Breast epithelium (tissue), 4 donors: ENCODE measurements around the gene TARS2. TPM values are rescaled to one million over a fixed set of nuclear protein-coding genes. Genes with fewer than 3 reads are reported as not detected.

Source experiments
- DNase-seq, 2 donors: peaks; one replicate each; pipeline ENCODE4 v3.0.0-alpha.2; 2019; ENCODE audit warnings: low spot score in 2 of 2
- H3K27ac ChIP-seq, 2 donors: fragments of 200-600 bp; sonication (generic) in 1 of 2; one replicate each; pipeline ENCODE4 v1.5.1; 2016 to 2019; ENCODE audit warnings: mild to moderate bottlenecking in 1 of 2
- H3K27me3 ChIP-seq, 2 donors: fragments of 200-600 bp; sonication (generic) in 1 of 2; one replicate each; pipeline versions ENCODE4 v1.5.1 to v1.6.0; 2017 to 2019; ENCODE audit warnings: control low read depth in 1 of 2, mild to moderate bottlenecking in 1 of 2
- H3K36me3 ChIP-seq: fragments of 200-600 bp; one replicate; pipeline ENCODE4 v1.5.1; 2019
- H3K4me1 ChIP-seq, 2 donors: fragments of 200-600 bp; sonication (generic); one replicate each; pipeline ENCODE4 v1.5.1; 2016 to 2019; ENCODE audit warnings: control low read depth in 1 of 2
- H3K4me3 ChIP-seq, 3 donors: fragments of 200-600 bp; sonication (generic); 1 replicate in 2 of 3; 2 replicates in 1 of 3; pipeline ENCODE4 v1.5.1; 2016 to 2019; ENCODE audit warnings: mild to moderate bottlenecking in 3 of 3, moderate library complexity in 2 of 3
- H3K9me3 ChIP-seq, 2 donors: fragments of 200-600 bp; sonication (generic) in 1 of 2; one replicate each; pipeline ENCODE4 v1.5.1; 2016 to 2019; ENCODE audit warnings: control low read depth in 1 of 2
- POLR2A ChIP-seq: fragments of 450-650 bp; IDR thresholded peaks from one replicate; pipeline ENCODE4 v1.6.1; 2016; ENCODE audit warnings: antibody characterized with exemption, mild to moderate bottlenecking, moderate library complexity
- POLR2AphosphoS5 ChIP-seq, 3 donors: sonication (generic); formaldehyde crosslinking; IDR thresholded peaks; one replicate each; pipeline ENCODE4 v1.6.1; 2017; ENCODE audit warnings: antibody characterized with exemption in 3 of 3
- intact Hi-C: fragments of 100-400 bp; cut with DNase I; formaldehyde crosslinking; loops from one replicate; pipeline ENCODE4 v1.15.1; 2023; ENCODE audit warnings: low total_unique reads
- total RNA-seq, 3 donors: library from RNA; depleted of rRNA; stranded (reverse); fragments of >200 nt; gene quantifications; one replicate each; pipeline ENCODE4 v1.1.0, GENCODE V29; 2016
- TF ChIP-seq, protein P1 (sequence below), 3 donors: fragments of 450-650 bp; IDR thresholded peaks; one replicate each; pipeline ENCODE4 v1.5.1; 2016 to 2017; ENCODE audit warnings: antibody characterized with exemption in 3 of 3, mild to moderate bottlenecking in 3 of 3, moderate library complexity in 3 of 3

The TARS2 gene
- total RNA-seq, 3 donors from 2014 or later = 12.1 to 21.4 (median 19.9) TPM

DNA sequence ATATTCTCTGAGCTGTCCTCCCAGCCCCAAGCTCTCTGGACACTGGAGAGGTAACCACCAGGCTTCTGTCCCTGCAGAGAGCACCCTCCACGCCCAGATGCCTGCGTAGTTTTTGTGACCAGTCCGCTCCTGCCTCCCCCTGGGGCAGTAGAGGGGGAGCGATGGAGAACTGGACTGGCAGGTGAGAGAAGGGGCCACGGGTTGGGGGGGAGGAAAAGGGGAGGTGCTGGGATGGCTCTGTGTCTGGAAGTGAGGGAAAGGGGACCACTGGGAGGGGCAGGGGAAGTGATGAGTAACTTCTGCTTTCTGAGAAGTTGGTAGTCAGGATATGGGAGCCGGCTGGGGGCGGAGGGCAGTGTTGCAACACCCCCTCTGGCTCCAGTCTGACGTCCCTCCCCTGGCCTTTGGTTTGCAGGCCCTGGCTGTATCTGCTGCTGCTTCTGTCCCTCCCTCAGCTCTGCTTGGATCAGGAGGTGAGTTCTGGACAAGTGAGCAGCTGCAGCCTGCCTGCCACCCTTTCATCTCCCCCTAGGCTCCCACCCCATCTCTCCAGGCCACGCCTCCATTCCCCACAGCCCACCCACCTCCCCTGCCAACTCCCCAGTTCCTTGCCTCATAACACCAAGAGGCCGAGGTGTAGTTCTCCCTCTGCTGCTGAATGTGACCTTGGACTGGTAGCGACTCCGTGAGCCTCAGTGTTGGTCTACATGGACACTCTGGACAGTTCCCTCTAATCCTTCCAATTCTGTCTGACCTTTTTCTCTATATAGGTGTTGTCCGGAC, 65.1 kb downstream of the TARS2 start:
- Histone ChIP-seq H3K4me1 (peaks cover 12 to 20% of the 10 kb centered on the region in 2 donors), H3K27me3 (no peaks in the 10 kb centered on the region), H3K36me3 (no peaks in the 10 kb centered on the region), H3K27ac (peak overlapping the region; percentile 84 to 97), H3K9me3 (no peaks in the 10 kb centered on the region), H3K4me3 (peak overlapping the region in 2 of 3 donors; percentile 5 to 48)
- TF ChIP-seq POLR2AphosphoS5 (IDR thresholded peaks at IDR 0.05) = peak; percentile 33 to 94 (median 63)
- TF ChIP-seq, protein P1, sequence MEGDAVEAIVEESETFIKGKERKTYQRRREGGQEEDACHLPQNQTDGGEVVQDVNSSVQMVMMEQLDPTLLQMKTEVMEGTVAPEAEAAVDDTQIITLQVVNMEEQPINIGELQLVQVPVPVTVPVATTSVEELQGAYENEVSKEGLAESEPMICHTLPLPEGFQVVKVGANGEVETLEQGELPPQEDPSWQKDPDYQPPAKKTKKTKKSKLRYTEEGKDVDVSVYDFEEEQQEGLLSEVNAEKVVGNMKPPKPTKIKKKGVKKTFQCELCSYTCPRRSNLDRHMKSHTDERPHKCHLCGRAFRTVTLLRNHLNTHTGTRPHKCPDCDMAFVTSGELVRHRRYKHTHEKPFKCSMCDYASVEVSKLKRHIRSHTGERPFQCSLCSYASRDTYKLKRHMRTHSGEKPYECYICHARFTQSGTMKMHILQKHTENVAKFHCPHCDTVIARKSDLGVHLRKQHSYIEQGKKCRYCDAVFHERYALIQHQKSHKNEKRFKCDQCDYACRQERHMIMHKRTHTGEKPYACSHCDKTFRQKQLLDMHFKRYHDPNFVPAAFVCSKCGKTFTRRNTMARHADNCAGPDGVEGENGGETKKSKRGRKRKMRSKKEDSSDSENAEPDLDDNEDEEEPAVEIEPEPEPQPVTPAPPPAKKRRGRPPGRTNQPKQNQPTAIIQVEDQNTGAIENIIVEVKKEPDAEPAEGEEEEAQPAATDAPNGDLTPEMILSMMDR (IDR thresholded peaks at IDR 0.05) = peak in 1 of 3 donors; percentile 12
- no peak for TF ChIP-seq POLR2A
- intact Hi-C loops = no loop called here
- peak; percentile 67 to 89 for DNase-seq

DNA sequence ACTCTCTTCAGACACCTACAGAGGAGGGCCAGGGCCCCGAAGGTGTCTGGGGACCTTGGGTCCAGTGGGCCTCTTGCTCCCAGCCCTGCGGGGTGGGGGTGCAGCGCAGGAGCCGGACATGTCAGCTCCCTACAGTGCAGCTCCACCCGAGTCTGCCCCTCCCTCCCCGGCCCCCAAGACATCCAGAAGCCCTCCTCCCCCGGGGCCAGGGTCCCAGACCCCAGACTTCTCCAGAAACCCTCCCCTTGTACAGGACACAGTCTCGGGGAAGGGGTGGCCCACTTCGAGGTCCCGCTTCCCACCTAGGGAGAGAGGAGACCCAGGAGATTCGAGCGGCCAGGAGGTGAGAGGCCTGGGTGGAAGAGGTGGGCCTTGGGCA, 65.7 kb downstream of the TARS2 start:
- Histone ChIP-seq H3K36me3 (no peaks in the 10 kb centered on the region), H3K4me3 (peak overlapping the region in 2 of 3 donors; percentile 5 to 48), H3K9me3 (no peaks in the 10 kb centered on the region), H3K4me1 (peaks cover 12 to 20% of the 10 kb centered on the region in 2 donors), H3K27me3 (no peaks in the 10 kb centered on the region), H3K27ac (peak overlapping the region; percentile 84 to 97)
- intact Hi-C loops = no loop called here
- DNase-seq = no peak
- no peak for TF ChIP-seq POLR2AphosphoS5 (IDR thresholded peaks at IDR 0.05)
- TF ChIP-seq POLR2A = no peak
- TF ChIP-seq, protein P1 (IDR thresholded peaks at IDR 0.05) = no peak

DNA sequence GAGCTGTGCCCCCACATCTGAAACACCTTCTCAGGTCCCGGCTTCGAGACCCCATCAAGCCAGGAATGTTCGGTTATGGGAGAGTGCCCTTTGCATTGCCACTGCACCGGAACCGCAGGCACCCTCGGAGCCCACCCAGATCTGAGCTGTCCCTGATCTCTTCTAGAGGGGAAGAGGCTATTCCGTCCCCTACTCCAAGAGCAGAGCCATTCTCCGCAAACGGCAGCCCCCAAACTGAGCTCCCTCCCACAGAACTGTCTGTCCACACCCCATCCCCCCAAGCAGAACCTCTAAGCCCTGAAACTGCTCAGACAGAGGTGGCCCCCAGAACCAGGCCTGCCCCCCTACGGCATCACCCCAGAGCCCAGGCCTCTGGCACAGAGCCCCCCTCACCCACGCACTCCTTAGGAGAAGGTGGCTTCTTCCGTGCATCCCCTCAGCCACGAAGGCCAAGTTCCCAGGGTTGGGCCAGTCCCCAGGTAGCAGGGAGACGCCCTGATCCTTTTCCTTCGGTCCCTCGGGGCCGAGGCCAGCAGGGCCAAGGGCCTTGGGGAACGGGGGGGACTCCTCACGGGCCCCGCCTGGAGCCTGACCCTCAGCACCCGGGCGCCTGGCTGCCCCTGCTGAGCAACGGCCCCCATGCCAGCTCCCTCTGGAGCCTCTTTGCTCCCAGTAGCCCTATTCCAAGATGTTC, 66.3 kb downstream of the TARS2 start:
- no peak for TF ChIP-seq POLR2A
- no peak for DNase-seq
- Histone ChIP-seq H3K27ac (peak overlapping the region; percentile 84 to 97), H3K4me3 (peak overlapping the region in 1 of 3 donors; percentile 48), H3K4me1 (peaks cover 12 to 26% of the 10 kb centered on the region in 2 donors), H3K36me3 (no peaks in the 10 kb centered on the region), H3K9me3 (no peaks in the 10 kb centered on the region), H3K27me3 (no peaks in the 10 kb centered on the region)
- intact Hi-C loops = no loop called here

DNA sequence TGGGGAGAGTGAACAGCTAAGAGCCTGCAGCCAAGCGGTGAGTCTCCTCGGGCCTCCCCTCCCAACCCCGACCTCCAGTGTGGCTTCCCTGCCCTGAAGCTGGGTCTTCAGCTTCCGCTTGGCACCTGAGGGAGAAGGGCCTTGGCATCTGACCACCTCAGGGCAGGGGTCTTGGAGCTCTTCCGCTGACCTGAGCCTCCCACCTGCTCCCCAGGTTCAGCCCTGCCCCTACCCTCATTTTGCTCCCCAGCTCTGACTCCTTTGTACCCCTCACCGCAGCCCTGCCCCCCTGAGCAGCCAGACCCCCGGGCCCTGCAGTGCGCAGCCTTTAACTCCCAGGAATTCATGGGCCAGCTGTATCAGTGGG, 66.8 kb downstream of the TARS2 start:
- Histone ChIP-seq H3K9me3 (no peaks in the 10 kb centered on the region), H3K4me3 (no peak overlapping the region), H3K27me3 (no peaks in the 10 kb centered on the region), H3K36me3 (no peaks in the 10 kb centered on the region), H3K27ac (peak overlapping the region; percentile 84 to 97), H3K4me1 (peaks cover 16 to 26% of the 10 kb centered on the region in 2 donors)
- no peak for DNase-seq
- TF ChIP-seq POLR2AphosphoS5 (IDR thresholded peaks at IDR 0.05) (no peak), POLR2A (no peak)
- TF ChIP-seq, protein P1 (IDR thresholded peaks at IDR 0.05) = no peak
- intact Hi-C loops = no loop called here

DNA sequence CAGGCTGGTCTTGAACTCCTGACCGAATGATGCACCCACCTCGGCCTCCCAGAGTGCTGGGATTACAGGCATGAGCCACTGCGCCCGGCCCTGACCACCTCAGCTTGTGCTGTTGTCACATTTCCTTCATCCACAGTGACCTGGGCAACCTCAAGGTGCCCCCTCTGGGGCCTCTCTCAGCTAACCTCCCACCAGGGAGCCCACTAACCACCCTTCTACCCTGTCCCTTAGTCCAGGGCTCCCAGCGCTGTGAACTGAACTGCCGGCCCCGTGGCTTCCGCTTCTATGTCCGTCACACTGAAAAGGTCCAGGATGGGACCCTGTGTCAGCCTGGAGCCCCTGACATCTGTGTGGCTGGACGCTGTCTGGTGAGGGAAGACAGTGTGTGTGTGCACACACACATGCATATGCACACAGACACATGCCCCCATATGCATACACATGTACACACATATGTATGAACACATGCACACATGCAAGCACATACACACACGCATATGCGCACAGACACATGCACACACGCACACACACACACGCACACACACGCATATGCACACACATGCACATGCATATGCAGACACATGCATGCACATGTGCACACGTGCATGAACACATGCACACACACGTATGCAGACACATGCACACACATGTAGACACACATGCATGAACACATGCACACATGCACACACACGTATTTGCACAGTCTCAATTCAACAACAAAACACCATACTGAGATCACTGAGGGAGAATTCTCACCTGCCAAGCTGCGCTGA, 68.2 kb downstream of the TARS2 start:
- Histone ChIP-seq H3K9me3 (no peaks in the 10 kb centered on the region), H3K36me3 (no peaks in the 10 kb centered on the region), H3K4me1 (peaks cover 29 to 36% of the 10 kb centered on the region in 2 donors), H3K27ac (no peak overlapping the region), H3K27me3 (no peaks in the 10 kb centered on the region), H3K4me3 (no peak overlapping the region)
- DNase-seq = no peak
- TF ChIP-seq POLR2AphosphoS5 (IDR thresholded peaks at IDR 0.05) = peak in 1 of 3 donors; percentile 15
- no peak for TF ChIP-seq POLR2A
- intact Hi-C loops = no loop called here
